H1 (cell line): ENCODE data around the gene HMMR. TPM values are rescaled to one million over a fixed set of nuclear protein-coding genes. Genes with fewer than 3 reads are reported as not detected.

Source experiments
- CTCF ChIA-PET: fragments of 300-600 bp; sonication (Branson Sonifier 250); formaldehyde crosslinking; loops from one replicate; lab custom pipeline; 2021; ENCODE audit not compliant: partially characterized antibody; lab: Charles Lee
- POLR2A ChIA-PET: fragments of 300-600 bp; sonication (Branson Sonifier 250); formaldehyde crosslinking; loops from one replicate; lab custom pipeline; 2021; ENCODE audit warnings: inconsistent platforms; ENCODE audit not compliant: partially characterized antibody; lab: Charles Lee
- DNase-seq, 2 experiments: peaks; one replicate each; pipeline versions ENCODE4 v3.0.0 to v3.0.0-alpha.2; 2010 to 2022; ENCODE audit warnings: low spot score in 2 of 2, low read depth in 1 of 2, mixed read lengths in 1 of 2
- FAIRE-seq: peaks from 2 replicates; lab custom pipeline; 2011; peaks lifted over from hg19 to GRCh38; lab: Jason Lieb, UNC
- H2AFZ ChIP-seq: 2 replicates; pipeline ENCODE4 v1.8.1; 2012; ENCODE audit warnings: low read length, inconsistent platforms
- H2AK5ac ChIP-seq: 2 replicates; pipeline ENCODE4 v1.6.1; 2013; ENCODE audit warnings: low read depth, low read length
- H2BK120ac ChIP-seq: replicated peaks from 2 replicates; pipeline ENCODE3; 2013; ENCODE audit warnings: low read depth, low read length, inconsistent platforms
- H2BK12ac ChIP-seq: 2 replicates; pipeline ENCODE4 v1.6.1; 2013; ENCODE audit warnings: low read depth, low read length
- H2BK15ac ChIP-seq: 2 replicates; pipeline ENCODE4 v1.6.1; 2013; ENCODE audit warnings: low read length
- H2BK20ac ChIP-seq: 2 replicates; pipeline ENCODE4 v1.6.1; 2013; ENCODE audit warnings: low read length
- H2BK5ac ChIP-seq: 2 replicates; pipeline ENCODE4 v1.6.1; 2013; ENCODE audit warnings: low read depth, low read length
- H3K14ac ChIP-seq: 2 replicates; pipeline ENCODE4 v1.6.1; 2013; ENCODE audit warnings: inconsistent platforms; ENCODE audit not compliant: insufficient read length
- H3K18ac ChIP-seq: 2 replicates; pipeline ENCODE4 v1.6.1; 2013; ENCODE audit warnings: low read length; ENCODE audit errors: extremely low read depth
- H3K23ac ChIP-seq: 2 replicates; pipeline ENCODE4 v1.6.1; 2013; ENCODE audit warnings: inconsistent platforms; ENCODE audit not compliant: insufficient read length
- H3K23me2 ChIP-seq: 2 replicates; pipeline ENCODE4 v1.6.1; 2013; ENCODE audit warnings: low read depth, low read length
- H3K27ac ChIP-seq: 2 replicates; pipeline ENCODE4 v1.6.1; 2011; ENCODE audit warnings: low read depth, low read length, inconsistent platforms
- H3K27me3 ChIP-seq, 4 experiments: replicated peaks in 1 of 4; 1 replicate in 1 of 4; 2 replicates in 3 of 4; pipeline versions ENCODE4 v1.6.1 to v1.8.1; 2011 to 2013; ENCODE audit warnings: low read length in 3 of 4, mild to moderate bottlenecking in 3 of 4, inconsistent platforms in 2 of 4, mixed read lengths in 2 of 4, moderate library complexity in 1 of 4; ENCODE audit not compliant: control insufficient read depth in 3 of 4, insufficient read depth in 3 of 4; ENCODE audit errors: extremely low read depth in 1 of 4
- H3K36me3 ChIP-seq, 4 experiments: 2 replicates each; pipeline versions ENCODE4 v1.6.1 to v1.8.1; 2011 to 2013; ENCODE audit warnings: mild to moderate bottlenecking in 4 of 4, low read length in 3 of 4, moderate library complexity in 2 of 4, control low read depth in 1 of 4, inconsistent platforms in 1 of 4; ENCODE audit not compliant: insufficient read depth in 4 of 4, control insufficient read depth in 2 of 4
- H3K4ac ChIP-seq: replicated peaks from 2 replicates; pipeline ENCODE3; 2013; ENCODE audit warnings: low read length, low read depth, mixed read lengths, inconsistent platforms; ENCODE audit not compliant: insufficient read length
- H3K4me1 ChIP-seq, 4 experiments: replicated peaks in 1 of 4; 1 replicate in 1 of 4; 2 replicates in 3 of 4; pipeline versions ENCODE4 v1.6.1 to v1.8.1; 2011 to 2013; ENCODE audit warnings: low read length in 3 of 4, inconsistent platforms in 2 of 4, mixed read lengths in 1 of 4; ENCODE audit not compliant: insufficient read depth in 4 of 4, control insufficient read depth in 3 of 4
- H3K4me2 ChIP-seq, 2 experiments: 2 replicates each; pipeline versions ENCODE4 v1.6.1 to v1.8.1; 2011 to 2013; ENCODE audit warnings: low read depth in 2 of 2, low read length in 2 of 2, control low read depth in 1 of 2, inconsistent platforms in 1 of 2, mild to moderate bottlenecking in 1 of 2; ENCODE audit not compliant: insufficient read depth in 1 of 2
- H3K4me3 ChIP-seq, 4 experiments: fragments of 200-600, 300-600 bp in 1 of 4; sonication (generic), shearing (Covaris generic), sonication (Bioruptor Twin) in 1 of 4; 2 replicates each; pipeline versions ENCODE4 v1.5.1 to v1.8.1; 2011 to 2016; ENCODE audit warnings: low read length in 4 of 4, low read depth in 3 of 4, control low read depth in 2 of 4, inconsistent platforms in 2 of 4, mild to moderate bottlenecking in 2 of 4, mixed read lengths in 1 of 4, moderate library complexity in 1 of 4; ENCODE audit not compliant: insufficient read depth in 2 of 4; ENCODE audit errors: extremely low read depth in 1 of 4
- H3K56ac ChIP-seq: replicated peaks from 2 replicates; pipeline ENCODE3; 2013; ENCODE audit warnings: low read depth, mild to moderate bottlenecking, mixed read lengths, low read length, inconsistent platforms; ENCODE audit not compliant: insufficient read length
- H3K79me1 ChIP-seq: 2 replicates; pipeline ENCODE4 v1.6.1; 2013; ENCODE audit warnings: low read depth, low read length, control low read depth
- H3K79me2 ChIP-seq, 2 experiments: 2 replicates each; pipeline versions ENCODE4 v1.6.1 to v1.8.1; 2012 to 2013; ENCODE audit warnings: low read length in 2 of 2, mild to moderate bottlenecking in 2 of 2, inconsistent platforms in 1 of 2; ENCODE audit not compliant: insufficient read depth in 2 of 2, control insufficient read depth in 1 of 2
- H3K9ac ChIP-seq, 4 experiments: replicated peaks in 1 of 4; 1 replicate in 1 of 4; 2 replicates in 3 of 4; pipeline versions ENCODE4 v1.6.1 to v1.8.1; 2011 to 2013; ENCODE audit warnings: low read depth in 3 of 4, low read length in 3 of 4, control low read depth in 2 of 4, mild to moderate bottlenecking in 2 of 4, moderate library complexity in 2 of 4, inconsistent platforms in 1 of 4; ENCODE audit errors: extremely low read depth in 1 of 4
- H3K9me3 ChIP-seq, 2 experiments: 2 replicates each; pipeline versions ENCODE4 v1.6.1 to v1.8.1; 2012 to 2013; ENCODE audit warnings: mild to moderate bottlenecking in 2 of 2, moderate library complexity in 2 of 2, control low read depth in 1 of 2, inconsistent platforms in 1 of 2, low read depth in 1 of 2, low read length in 1 of 2, mixed read lengths in 1 of 2; ENCODE audit not compliant: insufficient read depth in 2 of 2
- H4K20me1 ChIP-seq, 2 experiments: replicated peaks in 1 of 2; 2 replicates each; pipeline versions ENCODE3 to v1.8.1; 2011 to 2013; ENCODE audit warnings: inconsistent platforms in 2 of 2, low read length in 2 of 2, mild to moderate bottlenecking in 1 of 2; ENCODE audit not compliant: insufficient read depth in 2 of 2, control insufficient read depth in 1 of 2
- H4K5ac ChIP-seq: 2 replicates; pipeline ENCODE4 v1.6.1; 2013; ENCODE audit warnings: low read length, low read depth, mixed read lengths, inconsistent platforms; ENCODE audit not compliant: insufficient read length
- H4K8ac ChIP-seq: 2 replicates; pipeline ENCODE4 v1.8.0; 2013; ENCODE audit warnings: mild to moderate bottlenecking, moderate library complexity, low read length, inconsistent platforms; ENCODE audit not compliant: insufficient read depth; ENCODE audit errors: extremely low read depth
- H4K91ac ChIP-seq: replicated peaks from 2 replicates; pipeline ENCODE3; 2013; ENCODE audit warnings: low read length, mixed read lengths, inconsistent platforms; ENCODE audit not compliant: insufficient read length
- ATF3 ChIP-seq: IDR thresholded peaks from 2 replicates; pipeline ENCODE4 v1.6.1; 2011; ENCODE audit warnings: low read depth, mild to moderate bottlenecking, low read length; ENCODE audit not compliant: insufficient read depth
- BACH1 ChIP-seq: IDR thresholded peaks from 2 replicates; pipeline ENCODE4 v1.6.1; 2012; ENCODE audit warnings: low read length, improper control_type of control experiment
- CREB1 ChIP-seq: IDR thresholded peaks from 2 replicates; pipeline ENCODE4 v1.6.1; 2012; ENCODE audit warnings: inconsistent platforms
- JUN ChIP-seq: IDR thresholded peaks from 2 replicates; pipeline ENCODE4 v1.6.1; 2011; ENCODE audit warnings: low read depth, mild to moderate bottlenecking, improper control_type of control experiment, low read length
- KDM1A ChIP-seq: fragments of 200-600, 300-600 bp; sonication (generic); IDR thresholded peaks from 2 replicates; pipeline ENCODE4 v1.7.1; 2016; ENCODE audit warnings: mild to moderate bottlenecking, low read length, borderline replicate concordance
- RAD21 ChIP-seq, 2 experiments: IDR thresholded peaks in 1 of 2; conservative IDR thresholded peaks in 1 of 2; 2 replicates each; pipeline ENCODE4 v1.6.1; 2011; ENCODE audit warnings: low read depth in 2 of 2, low read length in 2 of 2, improper control_type of control experiment in 1 of 2, inconsistent platforms in 1 of 2, mild to moderate bottlenecking in 1 of 2, moderate library complexity in 1 of 2
- RXRA ChIP-seq: IDR thresholded peaks from 2 replicates; pipeline ENCODE4 v1.6.1; 2011; ENCODE audit warnings: low read depth, mild to moderate bottlenecking, low read length, moderate library complexity; ENCODE audit not compliant: insufficient read depth
- SIX5 ChIP-seq: IDR thresholded peaks from 2 replicates; pipeline ENCODE4 v1.6.1; 2011; ENCODE audit warnings: mild to moderate bottlenecking, low read depth, low read length
- TBP ChIP-seq: IDR thresholded peaks from 2 replicates; pipeline ENCODE4 v1.6.1; 2011; ENCODE audit warnings: low read depth, low read length, improper control_type of control experiment
- USF2 ChIP-seq: IDR thresholded peaks from 2 replicates; pipeline ENCODE4 v1.6.1; 2011; ENCODE audit warnings: low read length, improper control_type of control experiment
- YY1 ChIP-seq: IDR thresholded peaks from 2 replicates; pipeline ENCODE4 v1.6.1; 2011; ENCODE audit warnings: low read depth, mild to moderate bottlenecking, low read length
- WGBS, 2 experiments: shearing (Covaris generic) in 1 of 2; methylation state at CpG; one replicate each; pipeline versions ENCODE4 v1.1.6 to v1.1.7; 2013 to 2015; ENCODE audit warnings: low lambda C conversion rate in 2 of 2, mixed read lengths in 2 of 2, inconsistent platforms in 1 of 2, low coverage in 1 of 2, missing lambda C conversion rate in 1 of 2; ENCODE audit not compliant: insufficient replicate concordance in 2 of 2, insufficient coverage in 1 of 2, insufficient read length in 1 of 2; ENCODE audit errors: extremely low coverage in 1 of 2, missing lambda C conversion rate in 1 of 2; 5-methylcytosine and 5-hydroxymethylcytosine counted together
- polyA plus RNA-seq, 7 experiments: library from polyadenylated mRNA; depleted of rRNA in 3 of 7; stranded (reverse) in 5 of 7; unstranded in 2 of 7; fragments of >200 nt in 5 of 7; fragments of 200-250 nt in 2 of 7; gene quantifications; 1 replicate in 5 of 7; 2 replicates in 1 of 7; 4 replicates in 1 of 7; pipeline versions ENCODE4 v1.2.1 to v1.2.3, GENCODE V29; 2011 to 2013; ENCODE audit warnings: missing spikeins in 2 of 7, mixed read lengths in 2 of 7
- total RNA-seq: library from RNA; stranded (reverse); fragmentation: NEBNext Ultra II Directional; extraction: Animal tissue kit (Norgen Biotek cat#: 25700); gene quantifications from 2 replicates; pipeline ENCODE4 v1.2.1, GENCODE V29; 2021

Gene HMMR
- total and polyA plus RNA-seq, 2 of the 8 experiments (the other 6 are each of a cell fraction or from before 2014, with no cell fraction given), result 17.5 to 77.3 TPM

GRCh38 chr5:163453705-163454104, 6.7 kb upstream of the HMMR start:
- H3K4ac ChIP-seq, result no peak overlapping the region
- H3K79me2 ChIP-seq, result peaks cover under 1 to 17% of the 10 kb centered on the region in 2 experiments; a peak in 3 of 4 replicates
- no peak overlapping the region for H3K23ac ChIP-seq
- no peaks in the 10 kb centered on the region for H4K20me1 ChIP-seq
- H3K4me2 ChIP-seq, result no peak overlapping the region
- H2BK120ac ChIP-seq, result no peak overlapping the region
- peaks cover 2 to 56% (median 11%) of the 10 kb centered on the region in 4 experiments; a peak in 5 of 8 replicates for H3K36me3 ChIP-seq
- no peak overlapping the region for H3K9ac ChIP-seq
- H4K91ac ChIP-seq, result no peak overlapping the region
- H2BK12ac ChIP-seq, result no peak overlapping the region
- H3K56ac ChIP-seq, result no peak overlapping the region
- no peak overlapping the region for H2BK15ac ChIP-seq
- H3K79me1 ChIP-seq, result no peaks in the 10 kb centered on the region; the same call in 1 of the 2 replicates
- no peak overlapping the region for H3K4me3 ChIP-seq
- H2AK5ac ChIP-seq, result no peak overlapping the region
- H2AFZ ChIP-seq, result no peak overlapping the region
- peaks cover 2% of the 10 kb centered on the region; the same call in 1 of the 2 replicates for H3K23me2 ChIP-seq
- no peak overlapping the region for H4K5ac ChIP-seq
- no peaks in the 10 kb centered on the region for H3K27me3 ChIP-seq
- no peak for FAIRE-seq
- no peak overlapping the region for H2BK20ac ChIP-seq
- TF ChIP-seq YY1, result no peak
- TF ChIP-seq CREB1, result no peak
- no peak for TF ChIP-seq ATF3
- no peak for TF ChIP-seq BACH1
- TF ChIP-seq TBP, result no peak
- TF ChIP-seq RXRA, result no peak
- TF ChIP-seq SIX5, result no peak
- TF ChIP-seq JUN, result no peak
- TF ChIP-seq RAD21 (IDR thresholded peaks at IDR 0.05 in 1 of 2, conservative IDR thresholded peaks at IDR 0.05 in 1 of 2; ENCODE audit: low read depth in 2 of 2, low read length in 2 of 2), result no peak
- TF ChIP-seq USF2, result no peak
- TF ChIP-seq KDM1A, result no peak
- peaks cover 0 to 3% (median 0%) of the 10 kb centered on the region in 4 experiments; a peak in 2 of 7 replicates for H3K4me1 ChIP-seq
- H3K18ac ChIP-seq, result no peak overlapping the region
- ChIA-PET CTCF (no interaction called here), POLR2A (interaction anchor here (1.7 to 9.6 kb wide), 2 partner anchors 12 to 15 kb away, joined by 4 to 189 read pairs; partner anchors contain the start of gene CCNG1)
- H3K14ac ChIP-seq, result no peak overlapping the region
- WGBS, 2 experiments, result 88% methylated on average over 1 of the region's 1 CpG; no CpG with 5 or more reads in 1 of the 2 experiments
- H4K8ac ChIP-seq, result no peak overlapping the region
- H3K9me3 ChIP-seq, result no peaks in the 10 kb centered on the region
- no peak overlapping the region for H3K27ac ChIP-seq
- DNase-seq, result no peak
- no peak overlapping the region for H2BK5ac ChIP-seq
